Retina (tissue), 1 donor: Measurements from ENCODE around the gene CPN2.

Experiments used
- DNase-seq: peaks from one replicate; pipeline ENCODE4 v3.0.0-alpha.2; 2016

CPN2 gene, protein sequence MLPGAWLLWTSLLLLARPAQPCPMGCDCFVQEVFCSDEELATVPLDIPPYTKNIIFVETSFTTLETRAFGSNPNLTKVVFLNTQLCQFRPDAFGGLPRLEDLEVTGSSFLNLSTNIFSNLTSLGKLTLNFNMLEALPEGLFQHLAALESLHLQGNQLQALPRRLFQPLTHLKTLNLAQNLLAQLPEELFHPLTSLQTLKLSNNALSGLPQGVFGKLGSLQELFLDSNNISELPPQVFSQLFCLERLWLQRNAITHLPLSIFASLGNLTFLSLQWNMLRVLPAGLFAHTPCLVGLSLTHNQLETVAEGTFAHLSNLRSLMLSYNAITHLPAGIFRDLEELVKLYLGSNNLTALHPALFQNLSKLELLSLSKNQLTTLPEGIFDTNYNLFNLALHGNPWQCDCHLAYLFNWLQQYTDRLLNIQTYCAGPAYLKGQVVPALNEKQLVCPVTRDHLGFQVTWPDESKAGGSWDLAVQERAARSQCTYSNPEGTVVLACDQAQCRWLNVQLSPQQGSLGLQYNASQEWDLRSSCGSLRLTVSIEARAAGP

DNA sequence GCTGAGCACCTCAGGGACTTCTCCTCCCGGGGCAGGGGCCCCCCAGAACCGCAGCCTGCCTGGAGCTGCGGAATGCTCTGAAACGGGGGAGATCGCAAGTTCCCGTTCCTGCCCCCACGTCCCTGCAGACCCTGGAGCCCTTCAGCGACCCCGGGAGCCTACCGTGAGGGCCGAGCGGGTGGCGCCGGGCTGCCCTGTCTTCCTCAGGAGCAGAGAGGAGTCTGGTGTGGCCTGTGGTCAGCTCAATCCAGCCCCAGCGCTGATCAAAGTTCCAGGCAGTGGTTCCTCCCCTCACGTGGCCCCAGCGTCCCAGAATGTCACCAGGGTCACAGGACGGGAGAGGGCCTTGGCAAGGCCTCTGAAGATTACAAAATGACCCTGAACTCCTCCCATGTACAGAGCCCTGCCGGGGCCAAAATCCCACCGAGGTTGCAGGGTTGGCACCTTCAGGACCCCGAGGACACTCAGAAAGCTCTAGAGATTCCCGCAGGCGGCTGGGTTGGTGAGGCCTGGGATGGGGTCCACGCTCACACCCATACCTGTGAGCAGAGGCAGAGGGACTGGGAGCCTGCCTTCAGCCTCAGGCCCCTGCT lies at the start of gene CPN2:
TSS of gene CPN2 (minus strand) at position 249 of the 593 bp plus-strand sequence. CDS start 8,626 bp downstream, outside the sequence.
- no peak for DNase-seq

DNA sequence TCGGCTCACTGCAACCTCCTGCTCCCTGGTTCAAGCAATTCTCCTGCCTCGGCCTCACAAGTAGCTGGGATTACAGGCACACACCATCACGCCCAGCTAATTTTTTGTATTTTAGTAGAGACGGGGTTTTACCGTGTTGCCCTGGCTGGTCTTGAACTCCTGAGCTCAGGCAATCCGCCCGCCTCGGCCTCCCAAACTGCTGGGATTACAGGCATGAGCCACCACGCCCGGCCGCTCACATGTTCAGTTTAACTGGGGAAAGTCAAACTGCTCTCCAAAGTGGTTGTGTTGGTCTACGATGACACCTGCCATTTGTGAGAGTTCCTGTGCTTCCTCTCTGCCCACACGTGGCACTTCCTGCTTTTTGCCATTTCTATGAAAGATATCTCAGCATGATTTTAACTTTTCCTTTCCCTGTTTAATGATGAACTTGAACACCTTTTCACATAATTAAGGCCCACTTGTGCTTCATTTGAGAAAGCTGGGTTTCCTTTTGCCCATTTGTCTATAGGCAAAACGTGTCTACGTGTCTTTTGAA lies 48.8 kb upstream of the CPN2 start:
- DNase-seq = no peak

DNA sequence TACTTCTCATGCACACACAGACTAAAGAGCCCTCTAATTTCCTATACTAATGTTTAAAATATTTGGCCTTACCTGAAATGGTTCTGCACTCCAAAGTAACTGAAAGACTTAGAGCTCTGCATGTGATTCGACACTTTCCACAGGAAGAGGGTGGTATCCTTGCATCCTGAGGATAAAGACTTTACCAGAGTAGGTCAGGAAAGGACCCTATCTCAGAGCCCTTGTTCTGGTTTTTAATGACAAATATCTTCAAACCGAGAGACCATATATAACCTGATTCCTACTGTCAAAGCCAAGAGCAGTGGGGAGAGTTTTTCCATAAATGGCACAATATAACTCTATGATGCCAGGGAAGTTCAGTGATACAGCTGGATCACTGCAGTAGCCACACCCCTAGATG lies 48.0 kb upstream of the CPN2 start, which contains the start of gene GP5:
TSS of gene GP5 (minus strand) at position 101 of the 400 bp plus-strand sequence. CDS start 984 bp downstream, outside the sequence.
- no peak for DNase-seq

DNA sequence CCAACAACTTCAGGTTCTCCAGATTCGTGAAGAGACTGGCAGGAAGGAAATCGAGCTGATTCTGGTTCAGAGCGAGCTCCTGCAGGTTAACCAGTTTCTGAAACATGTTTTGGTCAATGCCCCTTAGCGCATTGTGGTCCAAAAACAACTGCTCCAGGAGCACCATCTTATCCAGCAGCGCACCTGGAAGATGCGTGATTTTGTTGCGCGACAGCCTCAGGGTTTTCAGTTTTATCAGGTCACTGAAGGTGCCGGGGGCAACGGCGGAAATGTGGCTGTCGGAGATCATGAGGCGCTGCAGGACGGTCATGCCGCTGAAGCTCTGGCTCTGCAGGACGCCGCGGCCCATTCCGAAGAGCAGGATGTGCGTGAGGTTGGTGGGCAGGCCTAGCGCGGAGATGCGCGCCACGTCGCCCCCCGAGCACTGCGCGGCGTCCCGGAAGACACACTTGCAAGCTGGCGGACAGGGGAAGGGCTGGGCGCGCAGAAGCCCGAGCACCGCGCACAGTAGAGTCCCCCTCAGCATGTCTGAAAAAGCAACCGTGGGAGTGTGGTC lies 46.7 kb upstream of the CPN2 start:
- peak; percentile 79 for DNase-seq

DNA sequence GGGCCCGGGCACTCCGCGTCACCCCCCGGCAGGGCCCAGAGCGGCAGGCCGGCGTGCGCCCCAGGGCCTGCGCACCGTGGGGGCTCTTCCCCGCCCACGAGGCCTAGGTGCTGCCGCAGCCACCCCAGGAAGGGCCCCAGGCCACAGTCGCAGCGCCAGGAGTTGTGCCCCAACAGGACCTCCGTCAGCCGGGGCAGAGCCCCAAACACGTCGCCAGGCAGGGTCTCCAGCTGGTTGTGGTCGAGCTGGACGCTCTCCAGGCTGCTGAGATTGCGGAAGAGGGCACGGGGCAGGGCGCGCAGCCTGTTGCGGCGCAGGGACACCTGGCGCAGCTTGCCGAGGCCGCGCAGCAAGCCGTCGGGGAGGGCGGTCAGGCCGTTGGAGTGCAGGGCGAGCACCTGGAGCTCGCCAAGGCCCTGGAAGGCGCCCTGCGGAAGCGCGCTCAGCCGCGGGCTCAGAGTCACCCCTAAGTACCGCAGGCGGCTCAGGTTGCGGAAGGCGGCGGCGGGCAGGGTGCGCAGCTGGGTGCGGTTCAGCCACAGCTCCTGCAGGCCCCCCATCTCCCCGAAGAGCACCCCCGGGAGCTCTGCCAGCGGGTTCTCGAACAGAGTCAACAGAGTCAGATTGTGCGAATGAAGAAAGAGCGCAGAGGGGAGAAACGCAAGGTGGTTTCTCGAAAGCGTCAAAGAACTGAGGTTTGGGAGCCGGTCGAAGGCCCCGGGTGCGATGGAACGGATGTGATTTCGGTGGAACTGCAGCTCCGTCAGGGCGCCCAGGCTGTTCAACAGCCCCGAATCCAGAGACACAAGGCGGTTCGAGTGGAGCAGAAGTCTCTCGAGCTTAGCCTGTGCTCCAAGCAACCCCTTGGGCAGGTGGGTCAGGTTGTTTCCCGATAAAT lies 46.0 kb upstream of the CPN2 start:
- DNase-seq = peak; percentile 71

DNA sequence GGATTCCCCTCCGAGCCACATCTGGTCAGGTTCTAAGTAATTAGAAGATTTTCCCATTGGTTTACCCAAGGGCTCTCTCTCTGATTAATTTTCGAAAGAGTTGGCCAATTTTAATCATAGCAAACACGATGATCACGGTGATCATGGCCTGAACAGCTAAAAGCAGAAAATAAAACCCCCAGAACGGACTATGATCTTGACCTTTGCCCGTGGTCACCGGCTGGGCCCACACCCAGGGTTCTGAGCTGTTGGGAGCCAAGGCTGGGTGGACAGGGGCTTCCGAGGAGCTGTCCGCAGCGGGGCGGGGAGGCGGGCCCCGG lies 45.4 kb upstream of the CPN2 start:
- no peak for DNase-seq

DNA sequence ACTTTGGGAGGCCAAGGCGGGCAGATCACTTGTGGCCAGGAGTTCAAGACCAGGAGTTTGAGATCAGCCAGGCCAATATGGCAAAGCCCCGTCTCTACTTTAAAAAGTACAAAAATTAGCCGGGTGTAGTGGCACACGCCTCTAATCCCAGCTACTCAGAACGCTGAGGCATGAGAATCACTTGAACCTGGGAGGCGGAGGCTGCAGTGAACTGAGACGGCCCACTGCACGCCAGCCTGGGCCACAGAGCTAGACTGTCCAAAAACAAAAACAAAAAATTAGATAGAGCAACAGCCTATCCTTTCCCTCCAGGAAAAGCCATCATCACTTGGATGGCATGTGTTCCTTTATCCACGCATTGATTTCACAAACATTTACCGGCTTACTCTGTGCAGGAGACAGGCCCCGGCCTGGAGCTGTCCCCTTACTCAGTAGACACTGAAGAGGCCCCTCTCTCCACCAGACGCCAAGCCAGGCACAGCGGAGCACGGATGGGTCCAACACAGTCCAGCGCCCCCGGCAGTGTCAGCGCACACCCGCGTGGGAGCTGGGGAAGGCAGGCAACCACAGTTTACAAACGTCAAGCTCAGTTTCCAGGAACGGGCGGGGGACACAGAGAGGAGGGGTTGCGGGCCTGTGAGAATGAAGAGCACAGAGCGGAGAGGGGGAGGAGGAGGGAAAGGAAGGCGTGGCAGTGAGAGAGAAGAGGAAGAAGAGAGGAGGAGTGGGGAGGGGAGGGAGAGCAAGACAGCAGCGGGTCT lies 44.8 kb upstream of the CPN2 start:
- DNase-seq = peak; percentile 61

DNA sequence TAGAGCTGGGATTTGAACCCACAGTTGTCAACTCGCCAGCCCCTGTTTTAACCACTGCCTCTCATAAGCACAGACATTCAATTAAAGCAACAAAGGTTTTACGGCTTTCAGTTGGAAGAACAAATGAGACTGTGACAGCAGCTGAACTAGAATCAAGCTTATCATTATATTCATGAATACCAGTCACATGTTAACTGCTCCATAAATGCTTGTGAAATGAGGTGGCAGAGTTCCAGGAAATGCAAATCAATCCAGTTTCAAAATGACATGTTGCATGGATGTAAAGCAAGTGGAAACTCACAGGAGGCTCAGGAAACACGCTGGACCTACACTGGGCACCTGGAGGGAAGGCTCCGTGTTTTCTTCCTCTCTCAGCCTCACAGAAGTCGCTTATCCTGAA lies 44.1 kb upstream of the CPN2 start:
- peak; percentile 34 for DNase-seq

DNA sequence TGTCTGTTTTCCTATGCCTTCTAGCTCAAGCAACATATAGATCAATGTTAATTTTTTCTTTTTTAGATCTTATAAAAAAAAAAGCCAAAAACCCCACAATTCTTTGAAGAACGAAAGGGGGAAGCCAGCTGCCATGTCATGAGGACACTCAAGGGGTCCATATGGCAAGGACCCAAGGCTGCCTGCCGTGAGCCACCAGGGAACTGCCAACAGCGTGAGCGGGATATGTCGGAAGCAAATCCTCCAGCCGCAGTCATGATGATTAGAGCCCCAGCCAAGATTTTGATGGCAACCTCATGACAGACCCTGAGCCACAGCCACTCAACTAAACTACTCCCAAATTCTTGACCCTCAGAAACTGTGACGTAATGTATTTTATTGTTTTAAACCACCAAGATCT lies 41.4 kb upstream of the CPN2 start:
- DNase-seq = no peak

DNA sequence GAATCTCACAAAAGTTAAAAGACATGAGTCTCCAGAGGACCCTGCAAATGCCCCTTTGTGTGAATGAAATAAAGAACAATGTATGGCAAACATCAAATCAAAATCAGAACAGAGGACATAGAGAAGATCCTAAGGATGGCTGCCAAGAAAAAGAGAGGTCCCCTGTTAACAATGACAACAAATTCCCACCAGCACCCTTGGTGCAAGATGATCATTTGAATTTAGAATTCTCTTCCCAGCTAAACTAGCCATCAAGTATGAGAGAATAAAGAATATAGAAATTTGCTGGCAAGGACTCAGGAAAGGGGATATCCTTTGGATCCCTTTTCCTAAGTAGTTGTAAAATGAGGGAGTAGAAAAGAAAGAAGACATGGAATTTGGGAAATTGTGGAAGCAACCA lies 39.7 kb upstream of the CPN2 start:
- DNase-seq = no peak

DNA sequence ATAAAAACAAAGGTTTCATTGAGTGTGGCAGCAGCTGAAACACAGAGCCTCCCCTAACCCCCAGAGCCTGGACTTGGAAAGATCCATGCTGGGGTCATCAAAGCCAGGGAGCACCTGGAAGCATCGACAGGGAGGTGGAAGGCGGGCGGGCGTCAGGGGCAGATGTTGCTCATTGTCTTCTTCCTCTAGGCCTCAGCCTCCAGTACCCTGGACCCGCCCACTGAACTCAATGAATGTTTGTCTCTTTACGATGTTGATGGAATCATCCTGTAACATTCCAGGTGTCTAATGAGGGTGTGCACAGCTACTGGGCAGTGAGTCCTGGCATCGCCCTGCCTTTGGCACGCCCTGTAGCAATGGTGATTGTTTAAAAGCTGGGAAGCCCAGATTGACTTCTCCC lies 38.1 kb upstream of the CPN2 start:
- no peak for DNase-seq

DNA sequence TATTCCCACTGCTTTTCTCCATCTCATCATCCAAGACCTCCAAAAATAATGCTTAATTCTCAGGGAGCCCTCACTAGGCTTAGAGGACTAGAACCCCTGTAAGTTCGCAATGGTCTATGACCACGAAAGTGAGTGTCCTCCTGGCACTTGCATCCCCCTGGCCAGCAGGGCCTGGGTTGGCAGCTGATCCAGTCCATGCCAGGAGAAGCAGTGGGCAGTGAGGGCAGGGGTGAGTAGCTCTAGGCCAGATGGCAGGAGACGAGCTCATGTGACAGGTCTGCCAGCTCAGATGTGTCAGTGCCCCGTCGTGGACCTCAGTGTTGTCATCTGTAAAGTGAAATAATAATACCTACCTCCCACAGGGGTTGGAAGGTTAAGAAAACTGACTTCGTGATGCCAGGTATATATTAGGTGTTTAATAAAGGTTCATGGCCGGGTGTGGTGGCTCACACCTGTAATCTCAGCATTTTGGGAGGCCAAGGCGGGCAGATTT lies 36.8 kb upstream of the CPN2 start:
- no peak for DNase-seq

DNA sequence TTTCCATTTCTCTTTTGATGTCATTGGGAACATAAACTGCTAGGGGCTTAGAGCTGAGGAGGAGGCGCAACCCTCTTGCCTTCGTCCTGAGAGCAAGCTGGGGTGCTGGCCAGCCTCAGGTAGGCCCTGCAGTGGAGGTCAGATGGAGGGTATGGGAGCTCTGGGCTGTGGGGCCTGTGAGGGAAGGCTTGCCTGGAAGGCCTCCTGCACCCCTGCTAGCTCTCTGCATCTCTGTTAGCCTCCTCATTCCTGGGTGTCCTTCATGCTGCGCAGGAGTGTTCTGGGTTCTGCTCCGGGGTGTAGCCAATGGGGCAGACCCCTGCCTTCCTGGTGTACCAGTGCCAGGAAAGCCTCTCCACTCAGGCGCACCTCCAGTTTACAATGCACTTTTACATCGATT lies 36.1 kb upstream of the CPN2 start:
- no peak for DNase-seq

DNA sequence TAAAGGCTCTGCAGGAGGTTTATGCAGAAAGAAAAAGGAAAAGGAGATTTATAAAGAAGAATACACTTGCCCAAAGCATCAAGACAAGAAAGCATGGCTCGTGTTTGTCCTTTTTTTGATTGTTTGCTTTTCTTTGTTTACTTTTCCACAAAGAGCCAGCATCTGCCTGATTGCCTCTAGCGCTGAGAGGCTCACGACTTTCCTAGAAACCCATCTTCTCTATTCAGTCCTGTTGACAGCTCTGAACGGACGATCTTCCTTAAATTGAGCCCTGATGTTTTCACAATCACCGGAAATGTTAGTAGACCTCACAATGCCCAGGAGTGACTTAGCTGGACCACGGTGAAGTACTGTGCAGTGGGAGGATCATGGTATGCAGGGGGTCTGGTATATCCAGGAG lies 35.5 kb upstream of the CPN2 start:
- no peak for DNase-seq

DNA sequence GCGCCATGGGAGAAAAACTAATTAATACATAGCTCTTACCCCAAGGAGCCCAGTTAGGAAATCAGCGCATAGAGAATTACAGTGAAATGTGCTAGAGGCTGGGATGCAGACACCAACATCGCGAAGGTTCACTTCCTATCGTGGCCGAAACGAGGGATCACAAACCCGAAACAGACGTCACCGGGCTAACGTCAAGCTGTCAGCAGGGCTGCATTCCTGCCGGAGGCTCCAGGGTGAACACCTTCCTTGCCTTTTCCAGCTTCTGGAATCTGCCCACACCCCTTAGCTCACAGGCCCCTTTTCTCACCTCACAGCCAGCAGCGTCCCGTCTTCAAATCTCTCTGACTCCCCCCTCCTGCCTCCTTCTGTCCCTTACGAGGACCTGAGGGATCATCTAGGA lies 34.9 kb upstream of the CPN2 start:
- no peak for DNase-seq

DNA sequence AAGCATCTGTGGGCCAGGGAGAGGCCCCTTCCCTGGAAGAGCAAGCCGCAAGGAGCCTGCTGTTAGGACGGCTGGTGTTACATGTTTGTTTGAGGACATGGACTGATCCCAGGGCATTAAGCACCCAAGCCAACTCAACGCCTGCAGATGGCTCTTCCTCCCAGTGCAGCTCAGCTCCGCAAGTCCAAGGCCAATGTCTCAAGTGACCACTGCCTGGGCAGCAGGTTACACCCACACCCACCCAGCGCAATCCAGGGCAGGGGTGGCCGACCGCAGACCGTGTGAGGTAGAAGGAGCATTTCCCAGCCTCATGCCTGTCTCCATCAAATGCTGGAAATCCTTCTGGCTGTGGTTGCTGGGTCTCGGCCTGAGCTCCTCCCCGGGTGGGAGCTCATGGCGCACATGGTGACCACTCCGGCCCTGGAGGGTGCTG lies 33.5 kb upstream of the CPN2 start:
- DNase-seq = no peak

DNA sequence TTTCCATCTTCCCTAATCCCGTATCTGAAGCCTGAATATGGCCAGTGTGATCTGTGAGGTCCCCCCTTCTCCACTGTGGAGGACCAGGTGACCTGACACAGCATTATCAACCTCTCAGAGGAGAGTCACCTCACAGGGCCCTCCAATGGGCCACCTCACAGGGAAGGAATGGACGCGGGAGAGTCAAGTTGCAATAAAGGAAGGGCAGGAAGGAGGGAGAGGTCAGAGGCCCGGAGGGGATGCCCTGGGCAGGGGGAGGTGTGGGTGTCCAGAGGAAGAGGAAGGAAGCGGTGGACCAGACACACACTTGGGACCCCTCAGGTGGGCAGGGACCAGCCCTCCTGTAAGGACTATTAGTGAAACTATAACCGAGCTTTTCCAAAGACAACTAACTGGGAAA lies 33.0 kb upstream of the CPN2 start:
- no peak for DNase-seq

DNA sequence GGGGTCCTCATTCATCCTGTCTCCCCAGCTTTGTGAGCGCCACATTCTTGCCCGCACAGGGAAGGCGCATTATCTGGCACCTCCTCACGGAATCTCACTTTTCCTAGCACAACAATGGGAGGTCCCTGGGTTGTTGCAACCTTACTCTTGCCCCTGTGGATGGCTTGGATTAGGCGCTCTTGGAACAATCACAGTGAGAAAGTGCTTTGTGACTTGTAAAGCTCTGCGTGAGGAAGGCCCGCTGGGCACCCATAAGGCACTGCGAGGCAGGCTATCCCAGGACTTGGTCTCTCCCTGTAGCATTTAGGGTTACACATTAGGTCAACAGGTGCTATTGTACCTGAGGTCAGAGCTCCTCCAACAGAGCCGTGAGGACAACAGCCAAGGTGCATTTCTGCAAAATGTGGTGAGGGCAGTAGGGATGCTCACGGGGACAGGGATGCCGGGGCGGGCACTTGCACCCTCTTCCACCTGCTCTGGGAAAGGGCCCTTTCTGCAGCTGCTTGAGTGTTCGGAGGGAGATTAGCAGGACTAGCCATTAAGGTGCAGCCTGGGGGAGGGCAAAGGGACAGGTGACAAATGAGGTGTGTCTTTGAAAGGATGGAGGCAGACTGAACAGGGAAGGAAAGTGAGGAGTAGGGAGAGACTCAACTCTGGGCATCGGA lies 32.3 kb upstream of the CPN2 start:
- DNase-seq = no peak

DNA sequence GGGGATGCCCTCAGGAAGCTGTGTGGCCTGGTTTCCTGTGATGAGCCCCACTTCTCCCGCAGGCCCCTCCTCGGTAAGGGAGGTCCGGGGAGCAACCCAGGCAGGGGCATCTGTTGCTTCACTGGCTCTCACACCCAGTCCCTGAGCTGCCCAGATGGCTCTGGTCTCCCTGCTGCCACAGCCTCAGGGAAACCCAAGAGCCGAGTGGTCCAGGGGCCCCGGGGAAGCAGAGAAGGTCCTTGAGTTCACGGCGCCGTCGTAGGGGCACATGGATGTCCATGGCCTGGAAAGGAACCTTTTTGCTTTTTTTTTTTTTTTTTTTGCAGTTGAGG lies 31.7 kb upstream of the CPN2 start:
- no peak for DNase-seq

DNA sequence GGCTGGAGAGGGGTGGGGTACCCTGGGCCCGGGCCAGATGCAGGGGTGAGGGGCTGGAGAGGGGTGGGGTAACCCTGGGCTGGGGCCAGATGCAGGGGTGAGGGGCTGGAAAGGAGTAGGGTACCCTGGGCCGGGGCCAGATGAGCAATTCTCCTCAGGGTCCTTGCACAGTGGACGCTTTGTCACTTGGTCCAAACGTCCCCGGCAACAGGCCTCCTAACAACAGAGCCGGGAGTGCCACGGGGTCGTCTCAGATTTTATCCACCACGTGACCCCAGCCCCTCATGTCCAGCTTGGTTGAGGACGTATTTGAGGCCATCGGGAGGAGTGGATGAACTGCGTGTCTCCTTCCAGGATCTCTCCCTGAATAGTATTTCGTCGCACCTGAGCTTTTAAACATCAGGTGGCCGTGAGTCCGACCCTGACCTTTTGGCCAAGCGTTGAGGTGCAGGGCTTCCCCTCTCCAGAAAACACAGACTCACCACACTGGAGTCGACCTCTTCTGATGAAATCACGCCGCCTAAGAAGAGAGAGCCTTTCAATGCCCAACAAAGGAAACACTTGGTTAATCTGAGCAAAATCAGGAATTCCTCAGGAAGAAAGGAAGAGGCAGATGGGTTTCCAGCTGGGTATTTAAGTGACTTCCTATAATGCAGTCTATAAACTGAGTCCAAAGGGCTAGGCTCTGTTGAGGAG lies 31.2 kb upstream of the CPN2 start:
- no peak for DNase-seq

DNA sequence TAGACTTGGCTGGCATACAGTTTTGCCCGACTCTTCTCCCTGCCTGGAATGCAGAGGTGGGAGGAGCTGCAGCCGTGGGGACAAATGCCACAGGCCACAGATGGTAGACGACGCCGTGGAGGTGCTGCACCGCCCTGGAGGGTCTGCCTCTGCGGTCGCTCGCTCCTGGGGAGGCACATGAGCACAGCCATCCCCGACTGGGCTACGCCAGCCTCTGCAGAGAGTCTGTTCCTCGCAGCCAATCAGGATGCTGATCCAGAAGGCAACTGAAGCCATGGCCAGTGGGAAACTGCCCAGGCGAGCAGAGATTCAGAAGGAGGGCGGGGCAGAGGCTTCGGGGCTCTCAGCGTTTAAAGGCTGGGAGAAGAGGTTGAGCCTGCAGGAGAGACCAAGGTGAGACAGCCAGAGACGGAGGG lies 30.3 kb upstream of the CPN2 start:
- no peak for DNase-seq
